Loucy (cell line): ENCODE results near the gene SLC7A9.
"Not testable (repeated sequence)": the region's sequence is repeated elsewhere in the genome, so short reads cannot be mapped to it uniquely, and the experiment has no call there.

Experiments used
- H2AFZ ChIP-seq: fragments of 200-600 bp; sonication (generic); 2 replicates; pipeline ENCODE4 v1.6.0; 2016; ENCODE audit warnings: antibody characterized with exemption, mild to moderate bottlenecking, low read length, moderate library complexity
- H3F3A ChIP-seq: fragments of 200-600 bp; 2 replicates; pipeline ENCODE4 v1.6.0; 2016; ENCODE audit warnings: antibody characterized with exemption, low read depth, mild to moderate bottlenecking
- H3K27me3 ChIP-seq: fragments of 200-600 bp; sonication (generic); 2 replicates; pipeline ENCODE4 v1.6.1; 2014; ENCODE audit warnings: low read length, mild to moderate bottlenecking; ENCODE audit not compliant: insufficient read depth, poor library complexity, severe bottlenecking
- H3K36me3 ChIP-seq: fragments of 200-600 bp; sonication (generic); 2 replicates; pipeline ENCODE4 v1.6.1; 2016; ENCODE audit warnings: low read length; ENCODE audit not compliant: insufficient read depth
- H3K4me1 ChIP-seq: fragments of 200-600 bp; sonication (generic); 2 replicates; pipeline ENCODE4 v1.5.1; 2014; ENCODE audit warnings: low read length, mild to moderate bottlenecking; ENCODE audit not compliant: insufficient read depth, poor library complexity, severe bottlenecking
- H3K4me2 ChIP-seq: fragments of 200-600 bp; sonication (generic); 2 replicates; pipeline ENCODE4 v1.6.0; 2014; ENCODE audit warnings: antibody characterized with exemption, low read length, low read depth, mild to moderate bottlenecking; ENCODE audit not compliant: poor library complexity, severe bottlenecking
- H3K4me3 ChIP-seq: fragments of 200-600 bp; sonication (generic); 2 replicates; pipeline ENCODE4 v1.5.1; 2014; ENCODE audit warnings: low read length, mild to moderate bottlenecking, mixed read lengths; ENCODE audit not compliant: poor library complexity, severe bottlenecking
- H3K79me2 ChIP-seq: fragments of 200-600 bp; sonication (generic); 2 replicates; pipeline ENCODE4 v1.6.1; 2014; ENCODE audit warnings: low read length; ENCODE audit not compliant: insufficient read depth
- H3K9ac ChIP-seq: fragments of 200-600 bp; sonication (generic); 2 replicates; pipeline ENCODE4 v1.6.0; 2014; ENCODE audit warnings: mild to moderate bottlenecking, low read depth, low read length, moderate library complexity; ENCODE audit not compliant: poor library complexity, severe bottlenecking
- H3K9me2 ChIP-seq: fragments of 200-600 bp; sonication (generic); replicated peaks from 2 replicates; pipeline ENCODE4 v1.6.1; 2016; ENCODE audit warnings: low read depth, low read length, mixed read lengths
- H3K9me3 ChIP-seq: fragments of 200-600 bp; sonication (generic); 2 replicates; pipeline ENCODE4 v1.6.1; 2014; ENCODE audit warnings: mild to moderate bottlenecking, antibody characterized with exemption, low read length, low read depth; ENCODE audit not compliant: insufficient read depth
- H4K20me1 ChIP-seq: fragments of 200-600 bp; sonication (generic); 2 replicates; pipeline ENCODE4 v1.6.0; 2014; ENCODE audit warnings: antibody characterized with exemption, low read length, mild to moderate bottlenecking; ENCODE audit not compliant: insufficient read depth, poor library complexity, severe bottlenecking
- EZH2phosphoT487 ChIP-seq: fragments of 200-600 bp; IDR thresholded peaks from 2 replicates; pipeline ENCODE4 v1.6.1; 2018; ENCODE audit warnings: antibody characterized with exemption, mild to moderate bottlenecking, moderate library complexity, borderline replicate concordance
- TF ChIP-seq, protein P1 (sequence below): fragments of 200-600 bp; sonication (generic); conservative IDR thresholded peaks from 2 replicates; pipeline ENCODE4 v1.5.1; 2014; ENCODE audit warnings: mild to moderate bottlenecking, antibody characterized with exemption, low read length

SLC7A9 gene

DNA sequence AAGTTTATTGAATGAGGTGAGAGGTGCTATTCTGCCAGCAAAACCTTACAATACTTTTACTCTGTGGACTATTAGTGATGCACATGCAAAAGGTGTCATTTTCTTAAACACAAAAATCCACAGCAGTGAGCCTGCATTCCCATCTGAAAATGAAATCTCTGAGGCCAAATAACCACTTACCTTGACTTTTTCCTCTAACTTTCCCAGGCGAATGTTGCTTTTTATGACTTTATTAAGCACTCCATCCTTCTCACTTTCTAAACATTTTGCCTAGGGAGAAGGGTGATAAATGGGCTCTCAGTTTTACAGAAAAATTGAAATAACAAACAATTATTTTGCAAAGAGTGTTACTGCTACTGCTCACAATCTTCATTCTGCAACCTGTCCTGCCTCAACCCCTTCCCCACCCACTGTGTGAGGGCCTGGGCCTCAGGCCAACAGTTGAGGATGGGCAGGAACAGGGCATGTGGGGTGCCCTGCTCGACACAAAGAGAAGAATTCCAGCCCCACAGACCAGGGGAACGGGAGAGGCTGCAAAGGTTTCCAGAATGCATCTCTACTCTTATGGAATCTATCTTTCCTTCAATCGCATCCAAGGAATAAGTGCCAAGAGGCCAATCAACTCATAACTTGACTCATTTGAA lies 18.1 kb upstream of the SLC7A9 start:
- no peak overlapping the region for H3K9ac ChIP-seq
- no peaks in the 10 kb centered on the region for H3F3A ChIP-seq
- H3K9me2 ChIP-seq: no peaks in the 10 kb centered on the region
- no peaks in the 10 kb centered on the region for H4K20me1 ChIP-seq
- H3K4me1 ChIP-seq: no peaks in the 10 kb centered on the region
- no peak for TF ChIP-seq EZH2phosphoT487
- TF ChIP-seq, protein P1, sequence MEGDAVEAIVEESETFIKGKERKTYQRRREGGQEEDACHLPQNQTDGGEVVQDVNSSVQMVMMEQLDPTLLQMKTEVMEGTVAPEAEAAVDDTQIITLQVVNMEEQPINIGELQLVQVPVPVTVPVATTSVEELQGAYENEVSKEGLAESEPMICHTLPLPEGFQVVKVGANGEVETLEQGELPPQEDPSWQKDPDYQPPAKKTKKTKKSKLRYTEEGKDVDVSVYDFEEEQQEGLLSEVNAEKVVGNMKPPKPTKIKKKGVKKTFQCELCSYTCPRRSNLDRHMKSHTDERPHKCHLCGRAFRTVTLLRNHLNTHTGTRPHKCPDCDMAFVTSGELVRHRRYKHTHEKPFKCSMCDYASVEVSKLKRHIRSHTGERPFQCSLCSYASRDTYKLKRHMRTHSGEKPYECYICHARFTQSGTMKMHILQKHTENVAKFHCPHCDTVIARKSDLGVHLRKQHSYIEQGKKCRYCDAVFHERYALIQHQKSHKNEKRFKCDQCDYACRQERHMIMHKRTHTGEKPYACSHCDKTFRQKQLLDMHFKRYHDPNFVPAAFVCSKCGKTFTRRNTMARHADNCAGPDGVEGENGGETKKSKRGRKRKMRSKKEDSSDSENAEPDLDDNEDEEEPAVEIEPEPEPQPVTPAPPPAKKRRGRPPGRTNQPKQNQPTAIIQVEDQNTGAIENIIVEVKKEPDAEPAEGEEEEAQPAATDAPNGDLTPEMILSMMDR: no peak
- no peak overlapping the region for H2AFZ ChIP-seq
- no peaks in the 10 kb centered on the region for H3K36me3 ChIP-seq
- H3K4me2 ChIP-seq: no peak overlapping the region
- no peak overlapping the region for H3K4me3 ChIP-seq
- H3K27me3 ChIP-seq: no peaks in the 10 kb centered on the region
- peaks cover 5% of the 10 kb centered on the region; the same call in 1 of the 2 replicates for H3K9me3 ChIP-seq
- H3K79me2 ChIP-seq: no peaks in the 10 kb centered on the region

DNA sequence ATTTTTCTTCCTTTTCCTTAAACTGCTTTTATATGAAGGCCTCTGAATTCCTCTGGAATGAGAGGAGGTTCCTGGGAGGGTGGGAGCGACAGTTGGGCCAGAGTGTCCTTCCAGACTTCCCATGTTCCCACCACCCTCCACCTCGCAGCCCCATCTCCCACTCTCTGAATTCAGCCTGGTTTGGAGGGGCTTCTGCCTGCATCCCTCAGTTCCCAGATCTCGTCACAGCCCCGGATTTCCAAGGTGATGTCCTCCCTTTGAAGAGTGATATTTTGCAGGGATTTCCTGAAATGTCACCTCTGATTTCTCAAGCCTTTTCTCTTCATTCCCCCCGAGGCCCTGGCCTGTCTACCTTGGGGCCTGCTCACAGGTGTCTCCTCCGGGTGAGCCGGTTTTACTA lies 16.7 kb upstream of the SLC7A9 start:
- Histone ChIP-seq H3K9ac (no peak overlapping the region), H2AFZ (no peak overlapping the region), H3K4me2 (no peak overlapping the region), H3K27me3 (no peaks in the 10 kb centered on the region), H3K9me3 (no peaks in the 10 kb centered on the region), H3F3A (no peaks in the 10 kb centered on the region), H3K36me3 (no peaks in the 10 kb centered on the region), H3K79me2 (no peaks in the 10 kb centered on the region), H3K9me2 (no peaks in the 10 kb centered on the region), H4K20me1 (no peaks in the 10 kb centered on the region), H3K4me1 (no peaks in the 10 kb centered on the region), H3K4me3 (no peak overlapping the region)
- TF ChIP-seq, protein P1: no peak
- TF ChIP-seq EZH2phosphoT487: no peak

DNA sequence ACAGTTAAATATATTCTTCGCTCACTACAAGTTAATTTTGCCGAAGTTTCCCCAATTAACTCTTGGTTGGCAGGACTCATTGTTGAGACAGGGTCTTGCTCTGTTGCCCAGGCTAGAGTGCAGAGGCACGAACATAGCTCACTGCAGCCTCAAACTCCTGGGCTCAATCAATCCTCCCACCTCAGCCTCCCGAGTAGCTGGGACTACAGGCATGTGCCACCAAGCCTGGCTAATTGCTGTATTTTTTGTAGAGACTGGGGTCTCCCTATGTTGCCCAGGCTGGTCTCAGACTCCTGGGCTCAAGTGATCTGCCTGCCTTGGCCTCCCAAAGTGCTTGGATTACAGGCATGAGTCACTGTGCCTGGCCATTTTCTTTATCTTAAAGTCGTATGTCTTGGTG lies 15.7 kb upstream of the SLC7A9 start:
- not testable (repeated sequence) for H3K36me3 ChIP-seq, H3K4me3 ChIP-seq, H3K9me2 ChIP-seq, H3K9me3 ChIP-seq, H3F3A ChIP-seq, H4K20me1 ChIP-seq, H3K27me3 ChIP-seq, H3K4me1 ChIP-seq, H3K79me2 ChIP-seq, H3K9ac ChIP-seq, H3K4me2 ChIP-seq, H2AFZ ChIP-seq

DNA sequence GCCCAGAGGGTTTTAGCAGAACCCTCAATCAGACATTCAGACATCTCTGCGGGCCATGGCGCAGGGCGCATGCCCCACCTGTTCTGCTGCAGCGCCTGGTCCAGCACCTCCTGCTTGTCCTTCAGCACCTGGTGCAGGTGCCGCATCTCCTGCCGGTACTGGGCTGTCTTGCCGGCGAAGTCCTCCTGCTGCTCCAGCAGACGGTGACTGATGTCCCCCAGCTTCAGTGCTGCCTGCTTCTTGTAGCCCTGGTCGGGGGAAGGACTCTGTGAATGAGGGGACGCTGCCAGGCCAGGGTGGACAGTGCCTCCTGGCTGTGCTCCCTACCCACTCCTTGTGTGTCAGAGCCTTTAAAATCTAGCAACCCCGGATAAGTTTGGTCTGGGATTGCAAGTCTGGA lies 12.2 kb upstream of the SLC7A9 start:
- no peaks in the 10 kb centered on the region for H3K79me2 ChIP-seq
- no peaks in the 10 kb centered on the region for H3F3A ChIP-seq
- H3K9me2 ChIP-seq: no peaks in the 10 kb centered on the region
- H3K4me2 ChIP-seq: no peak overlapping the region
- H3K4me1 ChIP-seq: no peaks in the 10 kb centered on the region
- no peaks in the 10 kb centered on the region for H3K36me3 ChIP-seq
- no peak overlapping the region for H3K9ac ChIP-seq
- TF ChIP-seq EZH2phosphoT487: no peak
- TF ChIP-seq, protein P1: no peak
- no peak overlapping the region for H3K4me3 ChIP-seq
- no peaks in the 10 kb centered on the region for H3K27me3 ChIP-seq
- H2AFZ ChIP-seq: no peak overlapping the region
- H3K9me3 ChIP-seq: no peaks in the 10 kb centered on the region
- no peaks in the 10 kb centered on the region for H4K20me1 ChIP-seq
